ENCODE results near the gene OVCA2.

- TF ChIP-seq POLR2A (IDR thresholded peaks at IDR 0.05) (peak in 1 of 2 donors; percentile 10), CTCF (IDR thresholded peaks at IDR 0.05) (no peak)
Measured at GRCh38 chr17:2004435-2004952, 37.3 kb upstream of the OVCA2 start.

Data from adrenal gland (tissue), 5 donors.